HL-60 (cell line): ENCODE results near the gene KCNQ1.

Experiments
- CTCF ChIP-seq: IDR thresholded peaks from one replicate; pipeline ENCODE4 v1.5.1; 2011; ENCODE audit warnings: low read length, control low read depth, inconsistent platforms; ENCODE audit not compliant: insufficient read depth
- POLR2AphosphoS5 ChIP-seq: IDR thresholded peaks from 2 replicates; pipeline ENCODE4 v1.6.1; 2012; ENCODE audit warnings: low read depth
- REST ChIP-seq: IDR thresholded peaks from 2 replicates; pipeline ENCODE4 v1.6.1; 2012; ENCODE audit warnings: low read depth; ENCODE audit not compliant: insufficient replicate concordance

GRCh38 chr11:2650343-2650867, 205.6 kb downstream of the KCNQ1 start:
- no peak for TF ChIP-seq CTCF
- TF ChIP-seq POLR2AphosphoS5 = no peak
- no peak for TF ChIP-seq REST
